Erythroblast (primary cell): ENCODE measurements around the gene SPCS2.

Experiments used
- GATA1 ChIP-seq: IDR thresholded peaks from 2 replicates; pipeline ENCODE4 v1.6.1; 2011; ENCODE audit warnings: low read depth, mild to moderate bottlenecking, control low read depth, low read length, moderate library complexity
- POLR2A ChIP-seq: IDR thresholded peaks from 2 replicates; pipeline ENCODE4 v1.6.1; 2011; ENCODE audit warnings: mild to moderate bottlenecking, low read length

DNA sequence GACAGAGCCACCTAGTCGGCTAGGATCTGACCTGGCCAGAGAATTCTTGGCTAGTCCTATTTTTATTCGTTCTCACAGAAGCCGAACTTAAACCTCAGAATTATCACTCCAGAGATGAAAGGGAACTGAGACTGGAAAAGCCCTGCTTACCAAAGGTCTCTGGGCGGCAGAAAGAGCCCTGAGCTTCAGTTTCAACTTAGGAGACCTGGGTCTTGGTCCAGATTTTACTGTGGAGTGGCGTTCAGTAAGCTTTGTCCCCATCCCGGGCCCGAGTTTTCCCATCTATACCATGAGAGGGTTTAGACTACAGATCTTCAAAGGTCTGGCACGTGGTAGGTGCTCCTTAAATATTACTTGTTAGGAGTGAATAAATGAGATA, 40.2 kb downstream of the SPCS2 start:
- TF ChIP-seq POLR2A (no peak), GATA1 (no peak)
